ENCODE data around the gene WFDC1. TPM values are rescaled to one million over a fixed set of nuclear protein-coding genes. Genes with fewer than 3 reads are reported as not detected.
A peak's percentile ranks its signal among the peaks of the same experiment; 100 is the strongest.

The WFDC1 gene
- total and polyA plus RNA-seq, 8 donors, result 0.09 to 2.6 (median 0.39) TPM; not detected in 2

GRCh38 chr16:84368308-84368996 lies 73.8 kb downstream of the WFDC1 start, which contains the start of gene ATP2C2:
ATP2C2 (plus strand) TSS chr16:84368538; CDS start chr16:84368616, 78 bp downstream.
- ATAC-seq (peak; percentile 95 to 99 (median 96)), FAIRE-seq (no peak), DNase-seq (peak; percentile 43 to 83 (median 68))
- no peak for TF ChIP-seq CTCF (IDR thresholded peaks at IDR 0.05)
- Histone ChIP-seq H3K36me3 (no peaks in the 10 kb centered on the region), H3K4me3 (peak within 1 kb of the TSS; percentile 15 to 52 (median 36)), H3K9me3 (no peaks in the 10 kb centered on the region), H3K27ac (no peak within 1 kb of the TSS), H3K4me1 (no peaks in the 10 kb centered on the region), H3K27me3 (no peaks in the 10 kb centered on the region)
- 3 to 4% methylated on average over 50 to 66 of the region's 66 CpGs for WGBS, 2 donors
- intact Hi-C loops (cut with DNase I), result no loop called here

GRCh38 chr16:84369105-84369504 lies 74.4 kb downstream of the WFDC1 start:
- intact Hi-C loops (cut with DNase I), result no loop called here
- DNase-seq, result no peak
- TF ChIP-seq CTCF (IDR thresholded peaks at IDR 0.05), result no peak
- WGBS, 2 donors, result 51 to 57% methylated on average over 7 of the region's 7 CpGs
- Histone ChIP-seq H3K27ac (no peak overlapping the region), H3K4me1 (no peaks in the 10 kb centered on the region), H3K36me3 (no peaks in the 10 kb centered on the region), H3K27me3 (no peaks in the 10 kb centered on the region), H3K4me3 (peak overlapping the region in 1 of 4 donors; percentile 52), H3K9me3 (no peaks in the 10 kb centered on the region)
- no peak for ATAC-seq
- no peak for FAIRE-seq

GRCh38 chr16:84369938-84370627 lies 75.4 kb downstream of the WFDC1 start:
- TF ChIP-seq CTCF (IDR thresholded peaks at IDR 0.05), result no peak
- Histone ChIP-seq H3K27ac (no peak overlapping the region), H3K4me1 (no peaks in the 10 kb centered on the region), H3K4me3 (no peak overlapping the region), H3K9me3 (no peaks in the 10 kb centered on the region), H3K27me3 (no peaks in the 10 kb centered on the region), H3K36me3 (no peaks in the 10 kb centered on the region)
- FAIRE-seq, result no peak
- intact Hi-C loops (cut with DNase I), result no loop called here
- 30 to 34% methylated on average over 11 of the region's 11 CpGs for WGBS, 2 donors
- DNase-seq, result no peak
- peak; percentile 16 to 59 (median 42) for ATAC-seq

GRCh38 chr16:84370723-84371552 lies 76.3 kb downstream of the WFDC1 start:
- TF ChIP-seq CTCF (IDR thresholded peaks at IDR 0.05), result no peak
- intact Hi-C loops (cut with DNase I), result no loop called here
- WGBS, 2 donors, result 57 to 67% methylated on average over 8 of the region's 8 CpGs
- H3K36me3 ChIP-seq, result no peaks in the 10 kb centered on the region
- H3K4me3 ChIP-seq, result no peak overlapping the region
- no peak for FAIRE-seq
- H3K27ac ChIP-seq, result no peak overlapping the region
- no peaks in the 10 kb centered on the region for H3K4me1 ChIP-seq
- no peaks in the 10 kb centered on the region for H3K27me3 ChIP-seq
- no peak for DNase-seq
- H3K9me3 ChIP-seq, result no peaks in the 10 kb centered on the region
- no peak for ATAC-seq
